ENCODE results near the gene PVALB. TPM values are rescaled to one million over a fixed set of nuclear protein-coding genes. Genes with fewer than 3 reads are reported as not detected.

PVALB gene
- polyA plus RNA-seq, 1 of the 3 experiments (the other 2 are of a cell fraction), result not detected

- no peak for TF ChIP-seq MXI1 (IDR thresholded peaks at IDR 0.05; ENCODE audit: low read depth, low read length)
- no peak for TF ChIP-seq RAD21 (IDR thresholded peaks at IDR 0.05; ENCODE audit: low read length)
- no peak for TF ChIP-seq CHD2 (IDR thresholded peaks at IDR 0.05; ENCODE audit: low read length, partially characterized antibody)
Measured at GRCh38 chr22:36860017-36860416, 43.2 kb upstream of the PVALB start (continued).

- H4K20me1 ChIP-seq (ENCODE audit: insufficient read depth), result no peaks in the 10 kb centered on the region
- H3K27me3 ChIP-seq (ENCODE audit: insufficient read depth), result peaks cover 11% of the 10 kb centered on the region
- no peaks in the 10 kb centered on the region for H3K9me3 ChIP-seq
- H2AFZ ChIP-seq (ENCODE audit: low read depth), result no peak overlapping the region
- no peaks in the 10 kb centered on the region for H3K9me2 ChIP-seq
- DNase-seq, result no peak
- no peak overlapping the region for H3K9ac ChIP-seq
- TF ChIP-seq, protein P1, sequence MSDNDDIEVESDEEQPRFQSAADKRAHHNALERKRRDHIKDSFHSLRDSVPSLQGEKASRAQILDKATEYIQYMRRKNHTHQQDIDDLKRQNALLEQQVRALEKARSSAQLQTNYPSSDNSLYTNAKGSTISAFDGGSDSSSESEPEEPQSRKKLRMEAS (IDR thresholded peaks at IDR 0.05; ENCODE audit: low read depth), result no peak
- TF ChIP-seq SIN3A (IDR thresholded peaks at IDR 0.05; ENCODE audit: borderline replicate concordance, low read depth, low read length) (no peak), MEF2A (IDR thresholded peaks at IDR 0.05; ENCODE audit: borderline replicate concordance, low read depth) (no peak), GATA2 (CRISPR knock-in tag; IDR thresholded peaks at IDR 0.05) (no peak), TCF12 (IDR thresholded peaks at IDR 0.05) (no peak), SMC3 (IDR thresholded peaks at IDR 0.05; ENCODE audit: low read depth, low read length) (no peak), ELF1 (IDR thresholded peaks at IDR 0.05) (no peak), POLR2AphosphoS5 (IDR thresholded peaks at IDR 0.05; ENCODE audit: low read depth, low read length) (no peak), NRF1 (IDR thresholded peaks at IDR 0.05; ENCODE audit: low read depth, low read length) (no peak), RXRA (IDR thresholded peaks at IDR 0.05; ENCODE audit: borderline replicate concordance, low read depth) (no peak), ZBTB33 (IDR thresholded peaks at IDR 0.05; ENCODE audit: borderline replicate concordance, low read depth) (no peak), USF2 (IDR thresholded peaks at IDR 0.05; ENCODE audit: borderline replicate concordance, low read depth, low read length) (no peak), USF1 (IDR thresholded peaks at IDR 0.05; ENCODE audit: borderline replicate concordance, low read depth) (no peak), TEAD4 (IDR thresholded peaks at IDR 0.05; ENCODE audit: borderline replicate concordance, insufficient read depth) (no peak), RFX5 (IDR thresholded peaks at IDR 0.05; ENCODE audit: low read length) (no peak)
- no peaks in the 10 kb centered on the region for H3K79me2 ChIP-seq (ENCODE audit: insufficient read depth)
- no peaks in the 10 kb centered on the region for H3F3A ChIP-seq (replicated peaks; ENCODE audit: insufficient read depth)
- POLR2A ChIA-PET, result no interaction called here
- no peak overlapping the region for H3K4me2 ChIP-seq
- 38% methylated on average over 2 of the region's 2 CpGs for WGBS (ENCODE audit: low lambda C conversion rate)
- H3K4me3 ChIP-seq (ENCODE audit: low read depth in 2 of 2, low read length in 1 of 2), result no peak overlapping the region
- CTCF ChIA-PET, result interaction anchor here (0.6 to 6.0 kb wide), 9 partner anchors 10 to 313 kb away, joined by 3 to 159 read pairs (median 5); partner anchors contain the start of gene PVALB
- H3K4me1 ChIP-seq (ENCODE audit: control insufficient read depth in 1 of 2, insufficient read depth in 2 of 2, low read depth in 1 of 2, low read length in 1 of 2), result peaks cover 0 to 9% of the 10 kb centered on the region in 2 experiments; a peak in 1 of 4 replicates
- no peak overlapping the region for H3K27ac ChIP-seq (ENCODE audit: low read depth in 2 of 2, low read length in 1 of 2)
- no peaks in the 10 kb centered on the region for H3K36me3 ChIP-seq (replicated peaks in 1 of 2; ENCODE audit: control insufficient read depth in 1 of 2, insufficient read depth in 2 of 2, low read length in 1 of 2)
Measured at GRCh38 chr22:36858966-36859365, 42.1 kb upstream of the PVALB start.

Data from SK-N-SH (cell line).